Measurements from ENCODE around the gene RAB22A.

RAB22A gene

DNA sequence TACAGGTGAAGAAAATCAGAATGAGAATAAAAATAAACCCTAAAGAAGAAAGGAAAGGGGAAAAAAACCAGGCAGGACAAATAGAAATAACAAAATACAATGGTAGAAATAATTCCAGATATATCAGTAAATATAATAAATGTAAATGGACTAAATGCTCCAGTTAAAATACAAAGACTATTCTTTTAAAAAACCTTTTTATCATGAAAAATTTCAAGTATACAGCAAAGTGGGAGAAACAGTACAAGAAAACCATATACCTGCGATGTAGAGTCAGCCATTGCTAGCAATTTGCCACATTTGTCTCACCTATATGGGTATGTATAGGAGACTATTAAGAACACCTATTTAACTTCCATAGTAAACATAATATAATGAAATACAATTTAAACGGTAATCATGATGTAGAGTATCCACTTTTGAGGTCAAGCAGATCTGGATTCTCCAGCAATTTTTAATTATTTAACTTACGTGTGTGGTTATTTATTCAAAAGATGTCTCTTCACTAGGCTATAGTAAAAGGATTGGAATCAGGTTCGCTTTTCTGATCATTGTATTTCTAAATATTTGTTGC is 78.6 kb downstream of the RAB22A start:
- DNase-seq (ENCODE audit: low read depth in 2 of 2) = no peak

DNA sequence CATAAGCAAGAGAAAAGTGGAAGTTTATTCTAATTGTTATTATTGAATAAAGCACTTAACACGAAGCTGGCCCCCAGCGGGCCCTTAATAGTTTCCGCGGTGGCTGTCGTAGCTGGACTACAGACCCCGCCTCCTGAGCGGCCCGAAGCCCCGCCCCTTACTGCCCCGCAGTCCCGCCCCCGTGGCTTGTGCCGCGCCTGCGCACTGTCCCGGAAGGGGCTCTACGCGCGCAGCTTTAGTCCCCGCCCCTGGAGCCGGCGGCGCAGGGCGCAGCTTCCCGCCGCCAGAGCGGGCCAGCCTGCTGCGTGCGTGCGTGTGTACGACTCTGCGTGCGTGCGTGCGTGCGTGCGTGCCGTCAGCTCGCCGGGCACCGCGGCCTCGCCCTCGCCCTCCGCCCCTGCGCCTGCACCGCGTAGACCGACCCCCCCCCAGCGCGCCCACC is 79.4 kb downstream of the RAB22A start, which contains the start of gene VAPB:
VAPB (plus strand) TSS at position 348 of the 442 bp plus-strand sequence. CDS start 231 bp downstream, outside the sequence.
- DNase-seq (ENCODE audit: low read depth in 2 of 2) = peak; percentile 93 to 95

DNA sequence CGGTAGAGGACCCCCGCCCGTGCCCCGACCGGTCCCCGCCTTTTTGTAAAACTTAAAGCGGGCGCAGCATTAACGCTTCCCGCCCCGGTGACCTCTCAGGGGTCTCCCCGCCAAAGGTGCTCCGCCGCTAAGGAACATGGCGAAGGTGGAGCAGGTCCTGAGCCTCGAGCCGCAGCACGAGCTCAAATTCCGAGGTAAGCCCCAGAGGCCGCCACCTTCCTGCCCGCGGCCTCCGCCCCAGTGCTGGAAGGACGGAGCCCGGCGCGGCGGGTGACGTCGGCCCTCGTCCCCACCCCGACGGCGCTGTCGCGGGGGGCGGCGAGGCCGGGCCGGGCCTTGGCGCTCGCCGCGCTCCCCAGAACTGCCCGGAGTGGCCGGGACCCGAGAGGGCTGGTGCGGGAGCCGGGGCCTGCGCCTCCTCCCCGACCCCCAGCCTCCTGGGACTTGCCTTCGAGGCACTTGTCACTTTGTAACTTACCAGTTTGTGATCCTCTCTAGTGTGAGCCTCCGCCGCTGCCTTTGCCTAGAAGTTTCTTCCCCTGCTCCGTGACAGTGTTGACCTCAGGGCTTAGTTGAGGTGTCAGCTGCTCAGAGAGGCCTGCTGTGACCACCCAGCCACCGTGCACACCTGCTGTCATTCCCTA is 79.9 kb downstream of the RAB22A start:
- DNase-seq (ENCODE audit: low read depth in 2 of 2) = peak; percentile 5 to 7

DNA sequence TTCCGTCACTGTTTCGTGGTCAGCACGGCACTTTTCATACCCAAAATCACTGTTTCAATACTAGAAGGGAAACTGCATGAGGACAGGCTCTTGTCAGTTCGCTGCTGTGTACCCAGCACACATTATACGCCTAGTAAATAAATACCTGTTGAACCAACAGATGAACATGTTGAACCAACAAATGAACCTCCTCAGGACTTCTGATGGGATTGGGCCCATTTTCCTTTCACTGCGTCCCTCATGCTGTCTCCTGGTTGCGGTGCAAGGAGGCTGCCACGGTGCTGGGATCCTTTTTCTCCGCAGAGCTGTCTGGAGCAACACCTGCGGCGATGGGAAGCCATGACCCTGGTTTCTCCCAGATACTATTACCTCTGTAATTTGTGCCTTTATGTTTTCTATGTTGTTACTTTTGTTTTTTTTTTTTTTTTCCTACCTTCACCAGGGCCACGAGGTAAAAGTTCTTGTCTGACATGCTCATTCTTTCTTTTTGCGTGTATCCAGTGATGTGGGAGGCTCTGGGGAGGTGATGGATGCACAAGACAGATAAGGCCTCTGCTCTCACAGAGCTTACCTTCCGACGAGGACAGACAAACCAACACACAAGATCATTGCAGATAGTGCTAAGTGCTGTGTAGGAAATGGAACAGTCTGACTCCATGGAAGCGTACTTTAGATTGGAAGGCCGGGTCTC is 80.6 kb downstream of the RAB22A start:
- DNase-seq (ENCODE audit: low read depth in 2 of 2) = no peak

DNA sequence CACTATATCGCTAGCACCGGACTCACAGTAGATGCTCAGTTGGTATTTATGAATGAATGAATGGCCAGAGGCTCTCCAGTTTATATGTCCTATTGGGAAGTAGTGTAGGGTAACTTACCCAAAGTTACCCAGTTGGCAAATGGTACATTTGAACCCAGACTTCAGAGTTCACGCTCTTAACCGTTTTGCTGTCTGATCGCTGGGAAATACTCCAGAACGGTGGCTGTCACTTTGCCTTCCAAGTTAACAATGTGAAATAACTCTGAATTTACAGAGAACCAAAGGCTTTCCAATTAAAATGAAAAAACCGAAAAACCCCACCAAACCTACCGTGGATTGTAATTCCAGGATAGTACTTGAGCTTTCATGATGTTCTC is 81.1 kb downstream of the RAB22A start:
- DNase-seq (ENCODE audit: low read depth in 2 of 2) = no peak

DNA sequence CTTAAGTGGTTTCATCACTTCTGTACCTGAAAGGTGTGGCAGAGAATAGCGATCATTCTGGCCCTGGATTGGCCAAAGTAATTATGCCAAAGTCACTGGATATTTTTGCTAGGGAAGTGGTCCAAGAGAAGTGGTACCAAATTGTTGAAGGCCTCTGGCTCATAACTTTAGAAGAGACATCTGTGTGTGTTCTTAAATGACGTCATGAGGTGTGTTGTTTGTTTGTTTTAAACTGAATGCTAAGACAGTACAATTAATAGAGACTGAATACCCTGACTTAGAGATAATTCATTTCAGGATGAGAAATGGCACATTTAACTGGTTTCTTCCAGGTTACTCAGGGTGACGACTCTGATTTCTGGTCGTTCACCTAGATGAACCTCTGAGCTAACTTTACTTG is 82.8 kb downstream of the RAB22A start:
- no peak for DNase-seq (ENCODE audit: low read depth in 2 of 2)

DNA sequence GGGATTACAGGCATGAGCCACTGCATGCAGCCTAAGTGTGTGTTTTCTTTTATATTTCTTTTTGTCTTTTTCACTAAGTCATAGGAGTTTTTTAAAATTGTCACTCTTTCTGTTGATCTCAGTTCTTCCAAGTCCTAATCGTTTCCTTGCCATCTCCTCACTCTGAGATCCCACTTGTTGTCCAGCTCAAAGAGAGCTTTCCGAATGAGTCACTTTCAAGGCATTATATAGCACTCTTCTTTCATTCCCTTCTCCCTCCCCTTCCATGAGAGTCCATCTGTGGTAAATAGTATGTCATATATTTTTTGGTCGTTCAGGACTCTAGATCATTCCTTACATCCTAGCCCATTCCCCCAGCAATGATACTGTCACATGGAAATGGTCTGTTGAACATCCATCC is 83.8 kb downstream of the RAB22A start:
- no peak for DNase-seq (ENCODE audit: low read depth in 2 of 2)

DNA sequence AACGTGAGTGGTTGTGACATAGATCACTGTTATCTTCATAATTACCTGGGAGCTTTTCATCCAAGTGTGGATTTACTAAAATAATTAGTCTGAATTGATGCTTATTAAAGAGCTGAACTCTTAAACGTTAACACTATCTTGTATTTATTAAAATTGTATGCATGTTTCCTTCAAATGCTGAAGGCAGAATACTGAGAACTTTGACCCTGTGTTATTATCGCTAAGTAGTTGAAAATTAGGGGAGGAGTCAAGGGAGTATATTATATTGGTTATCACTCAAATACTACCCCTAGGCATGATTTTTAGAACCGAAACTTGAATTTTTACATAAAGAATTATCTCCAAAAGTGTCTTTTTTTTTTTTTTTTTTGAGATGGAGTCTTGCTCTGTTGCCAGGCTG is 85.3 kb downstream of the RAB22A start:
- DNase-seq (ENCODE audit: low read depth in 2 of 2) = no peak

DNA sequence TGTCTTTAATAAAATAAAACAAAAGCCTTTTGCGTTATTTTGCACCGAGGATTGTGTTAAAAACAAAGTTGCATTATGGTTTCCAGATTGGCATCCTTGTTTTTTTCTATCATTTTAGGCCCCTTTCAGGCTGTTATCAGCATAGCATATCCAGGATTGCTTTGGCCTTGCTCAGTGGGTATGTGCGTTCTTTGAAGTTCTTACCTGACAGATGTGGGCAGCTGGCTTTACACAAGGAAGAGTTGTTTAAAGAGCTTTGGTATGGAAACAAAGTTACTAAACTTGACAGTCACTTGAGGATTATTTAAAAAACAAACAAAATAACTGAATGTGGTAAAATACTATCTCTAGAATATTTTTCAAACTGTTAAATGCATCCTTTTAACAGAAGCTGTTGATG is 86.1 kb downstream of the RAB22A start:
- no peak for DNase-seq (ENCODE audit: low read depth in 2 of 2)

DNA sequence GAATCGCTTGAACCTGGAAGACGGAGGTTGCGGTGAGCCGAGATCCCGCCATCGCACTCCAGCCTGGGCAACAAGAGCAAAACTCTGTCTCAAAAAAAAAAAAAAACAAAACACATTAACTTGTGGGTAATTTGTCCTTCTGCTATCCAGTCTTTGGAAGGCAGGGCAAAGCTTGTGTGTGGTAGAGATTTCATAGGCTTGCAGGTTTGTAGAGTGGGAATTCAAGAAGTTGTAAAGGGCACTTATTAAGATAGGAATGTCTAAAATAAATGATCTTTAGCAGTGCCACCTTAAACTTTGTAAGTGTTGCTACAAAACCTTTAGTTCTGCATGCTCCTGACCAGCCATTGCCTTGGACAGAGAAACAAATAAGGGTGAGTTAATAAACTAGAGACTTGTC is 87.9 kb downstream of the RAB22A start:
- DNase-seq (ENCODE audit: low read depth in 2 of 2) = no peak

DNA sequence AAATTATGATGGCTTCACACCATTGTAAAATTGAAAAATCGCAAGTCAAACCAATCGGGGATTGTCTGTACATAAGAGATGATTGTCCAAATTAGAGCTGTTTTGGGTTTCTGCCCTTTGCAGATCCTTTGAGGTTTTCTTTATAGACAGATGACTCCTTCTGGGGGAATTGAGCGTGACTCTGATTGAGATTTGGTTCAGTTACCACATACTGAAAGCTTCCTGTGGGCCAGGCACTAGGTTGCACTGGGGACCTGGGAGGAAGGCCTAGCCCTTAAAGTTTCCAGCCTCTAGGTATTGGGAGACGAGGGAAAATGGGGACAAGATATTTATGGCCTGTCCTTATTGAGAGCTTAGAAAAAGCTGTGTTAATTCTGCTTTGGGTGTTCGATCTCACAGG is 88.7 kb downstream of the RAB22A start:
- no peak for DNase-seq (ENCODE audit: low read depth in 2 of 2)

DNA sequence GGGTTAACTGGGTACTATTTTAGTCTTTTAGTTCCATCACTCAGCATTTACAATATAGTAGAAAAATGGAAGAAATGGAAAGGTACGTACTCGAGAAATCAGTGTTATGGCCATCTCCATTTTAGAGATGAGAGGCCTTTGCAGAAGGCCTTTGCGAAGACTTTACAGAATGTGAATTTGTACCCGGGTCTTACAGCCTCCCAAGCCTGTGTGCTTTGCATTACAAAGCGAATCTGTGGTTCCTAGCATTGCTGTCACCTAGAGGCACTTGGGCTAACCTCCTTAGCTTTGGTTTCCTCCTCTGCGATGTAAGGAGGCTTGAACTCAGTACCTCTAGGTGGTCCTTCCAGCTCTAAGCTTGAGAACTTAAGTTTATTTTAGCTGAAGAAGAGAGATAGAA is 90.4 kb downstream of the RAB22A start:
- DNase-seq (ENCODE audit: low read depth in 2 of 2) = no peak

DNA sequence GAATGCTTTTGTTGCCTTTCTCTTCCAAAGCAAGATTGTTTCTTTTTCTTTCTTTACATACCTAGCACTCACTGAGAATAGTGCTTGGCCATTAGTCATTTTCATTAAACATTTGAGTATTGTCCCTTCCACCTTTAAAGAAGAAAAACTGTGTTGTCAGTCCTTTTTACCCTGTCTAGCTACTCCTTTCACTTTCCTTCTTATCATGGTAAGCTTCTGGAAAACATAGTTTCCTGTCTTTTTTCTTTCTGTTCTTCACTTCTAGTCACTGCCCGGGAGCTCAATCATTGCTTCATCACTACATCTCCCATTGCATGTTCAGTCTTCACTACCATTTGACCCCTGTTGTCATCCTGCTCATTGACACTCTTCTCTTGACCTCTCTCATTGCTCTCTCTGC is 91.6 kb downstream of the RAB22A start:
- no peak for DNase-seq (ENCODE audit: low read depth in 2 of 2)

DNA sequence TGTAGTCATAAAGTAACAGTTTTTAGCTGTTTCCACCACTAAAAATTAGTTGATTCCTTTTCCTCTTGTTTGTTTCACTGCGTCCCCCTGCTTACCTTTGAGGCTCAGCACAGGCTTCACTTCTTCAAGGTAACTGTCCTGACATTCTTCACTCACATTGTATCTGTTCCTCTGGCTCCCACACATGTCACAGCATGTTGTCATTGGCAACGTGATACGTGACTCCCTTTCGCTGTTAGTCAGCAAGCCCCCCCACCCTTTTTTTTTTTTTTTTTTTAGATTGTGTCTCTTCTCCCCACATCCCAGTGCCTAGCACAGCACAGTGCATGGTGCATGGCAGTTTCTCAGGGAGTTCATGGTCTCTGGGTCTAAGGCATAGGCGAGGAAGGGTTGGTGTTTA is 92.8 kb downstream of the RAB22A start:
- DNase-seq (ENCODE audit: low read depth in 2 of 2) = no peak

DNA sequence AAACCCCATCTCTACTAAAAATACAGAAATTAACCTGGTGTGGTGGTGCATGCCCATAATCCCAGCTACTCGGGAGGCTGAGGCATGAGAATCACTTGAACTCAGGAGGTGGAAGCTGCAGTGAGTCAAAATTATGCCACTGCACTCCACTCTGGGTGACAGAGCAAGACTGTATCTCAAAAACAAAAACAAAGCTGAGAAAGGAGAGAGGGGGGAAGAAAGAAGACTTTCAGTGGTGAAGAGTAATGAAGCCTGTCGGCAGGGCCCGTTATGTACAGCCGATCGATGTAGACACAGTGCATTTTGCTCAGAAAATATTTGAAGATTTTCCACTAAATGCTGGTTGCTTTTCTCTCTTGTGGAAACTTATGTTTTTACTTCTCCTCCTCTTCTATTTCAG is 93.3 kb downstream of the RAB22A start:
- no peak for DNase-seq (ENCODE audit: low read depth in 2 of 2)

DNA sequence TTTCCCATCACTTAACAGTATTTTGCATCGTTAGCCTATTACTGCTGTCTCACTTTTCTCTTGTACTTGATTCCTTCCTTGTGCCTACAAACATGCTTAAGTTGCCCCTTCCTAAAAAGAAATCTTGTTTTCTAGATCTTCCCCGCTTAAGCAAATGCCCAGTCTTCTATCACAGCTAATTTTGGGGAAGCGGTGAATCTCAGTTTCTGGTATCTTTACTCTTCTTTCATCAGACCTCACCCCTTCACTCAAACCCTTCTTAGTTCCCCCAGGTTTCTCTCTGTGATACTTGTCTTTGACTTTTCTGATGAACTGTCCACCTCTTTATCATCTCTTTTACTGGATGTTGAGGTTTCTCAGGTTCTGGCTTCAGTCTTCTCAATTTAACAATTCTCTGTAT is 93.8 kb downstream of the RAB22A start:
- DNase-seq (ENCODE audit: low read depth in 2 of 2) = no peak

DNA sequence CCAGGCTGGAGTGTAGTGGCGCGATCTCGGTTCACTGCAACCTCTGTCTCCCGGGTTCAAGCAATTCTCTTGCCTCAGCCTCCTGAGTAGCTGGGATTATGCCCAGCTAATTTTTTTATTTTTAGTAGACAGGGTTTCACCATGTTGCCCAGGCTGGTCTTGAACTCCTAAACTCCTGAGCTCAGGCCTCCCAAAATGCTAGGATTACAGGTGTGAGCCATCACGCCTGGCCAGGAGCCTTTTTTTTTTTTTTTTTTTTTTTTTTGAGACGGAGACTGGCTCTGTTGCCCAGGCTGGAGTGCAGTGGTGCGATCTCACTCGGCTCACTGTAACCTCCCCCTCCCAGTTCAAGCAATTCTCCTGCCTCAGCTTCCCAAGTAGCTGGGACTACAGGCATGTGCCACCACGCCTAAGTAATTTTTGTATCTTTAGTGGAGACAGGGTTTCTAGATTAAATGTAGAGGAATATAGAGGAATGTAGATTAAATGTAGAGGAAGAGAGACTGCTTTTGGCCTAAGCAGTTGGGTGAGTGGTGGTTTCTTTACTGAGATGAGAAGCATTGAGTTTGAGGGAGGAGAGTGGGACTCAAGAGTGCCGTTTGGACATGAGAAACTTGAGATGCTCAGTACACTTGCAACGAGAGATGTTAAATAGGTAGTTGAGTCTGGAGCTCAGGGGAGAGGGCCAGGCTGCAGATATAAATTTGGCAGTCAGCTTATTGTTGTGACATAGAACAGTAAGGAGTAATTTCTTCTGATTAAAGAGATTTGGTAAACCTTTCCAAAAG is 96.2 kb downstream of the RAB22A start:
- no peak for DNase-seq (ENCODE audit: low read depth in 2 of 2)

DNA sequence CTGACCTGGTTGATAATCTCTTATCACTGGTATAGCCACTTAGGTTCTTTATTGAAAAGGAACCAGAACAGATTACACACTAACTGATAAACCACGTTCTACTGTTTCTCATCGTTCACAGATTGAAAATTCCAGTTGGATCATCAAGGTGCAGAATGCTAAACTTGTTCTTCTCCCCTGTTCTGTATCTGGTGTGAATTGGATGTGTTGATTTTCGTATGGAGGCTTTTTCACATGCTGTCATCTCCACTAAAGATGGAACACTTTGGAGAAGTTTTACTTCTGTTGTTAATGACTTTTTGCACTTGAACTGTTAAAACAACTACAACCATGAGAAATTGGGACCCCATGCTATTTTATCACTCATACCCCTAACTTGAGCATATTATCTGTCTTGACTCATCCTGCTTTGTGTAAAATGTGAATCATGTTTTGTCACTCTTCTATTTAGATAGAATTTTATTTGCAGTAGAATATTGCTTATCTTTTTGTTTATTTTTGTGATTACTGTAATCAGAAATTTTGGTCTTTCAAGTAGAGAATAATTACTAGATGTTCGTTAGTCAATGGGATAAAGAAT is 97.0 kb downstream of the RAB22A start:
- no peak for DNase-seq (ENCODE audit: low read depth in 2 of 2)

DNA sequence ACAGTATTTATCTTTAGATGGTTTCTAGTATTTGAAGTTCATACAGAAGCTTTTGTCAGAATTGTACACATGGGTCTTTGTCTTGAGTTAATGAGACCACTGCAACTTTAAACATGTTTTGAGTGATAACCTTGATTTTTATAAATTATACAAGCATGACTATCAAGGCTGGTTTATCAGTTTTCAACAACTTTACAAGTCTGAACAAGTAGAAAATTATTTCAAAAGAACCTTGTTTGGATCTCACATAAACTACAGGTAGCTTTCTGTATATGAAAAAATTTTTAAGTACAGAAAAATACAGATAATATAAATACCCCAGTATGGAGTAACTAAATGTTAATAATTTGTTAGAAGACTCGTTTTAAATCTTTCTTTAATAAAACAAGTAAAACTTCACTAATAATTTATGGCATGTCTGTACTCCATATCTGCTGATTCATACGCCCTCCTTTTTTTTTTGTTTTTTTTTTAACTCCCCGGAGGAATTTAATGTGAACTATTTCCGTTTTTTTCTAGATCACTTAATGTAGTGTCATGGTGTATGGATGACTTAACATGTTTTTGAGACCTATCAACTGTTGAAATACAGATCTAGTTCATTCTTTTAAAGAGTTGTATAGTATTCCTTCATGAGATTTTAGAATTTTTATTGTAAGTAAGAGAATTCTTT is 97.8 kb downstream of the RAB22A start:
- no peak for DNase-seq (ENCODE audit: low read depth in 2 of 2)

DNA sequence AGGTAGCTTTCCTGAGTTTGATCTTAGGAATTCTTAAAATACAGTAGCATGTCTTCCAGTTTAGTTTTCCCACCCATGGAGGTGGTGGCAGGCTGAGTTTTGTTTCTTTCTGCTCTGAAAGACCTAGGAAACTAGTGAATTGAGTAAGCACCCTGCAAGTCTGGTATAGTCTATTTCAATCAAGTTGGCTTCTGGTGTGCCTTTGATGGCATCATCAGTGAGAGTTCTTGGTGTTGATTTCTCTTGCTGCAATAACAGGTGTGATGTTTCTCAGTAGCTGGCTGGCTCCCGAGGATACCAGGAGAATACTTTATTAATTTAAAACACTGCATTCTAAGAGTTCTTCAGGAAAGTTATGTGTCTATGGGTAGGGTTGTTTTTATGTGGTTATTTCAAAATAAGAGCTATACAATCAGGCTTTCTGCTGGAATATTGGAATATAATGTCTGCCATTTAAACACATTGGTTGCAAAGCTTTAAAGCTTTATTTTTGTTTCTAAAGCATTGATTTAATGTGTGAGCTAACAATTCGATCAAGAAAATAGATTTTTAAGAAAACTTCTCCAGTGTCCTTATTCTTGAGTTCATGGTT is 98.5 kb downstream of the RAB22A start:
- DNase-seq (ENCODE audit: low read depth in 2 of 2) = peak in 1 of 2 donors; percentile 7

DNA sequence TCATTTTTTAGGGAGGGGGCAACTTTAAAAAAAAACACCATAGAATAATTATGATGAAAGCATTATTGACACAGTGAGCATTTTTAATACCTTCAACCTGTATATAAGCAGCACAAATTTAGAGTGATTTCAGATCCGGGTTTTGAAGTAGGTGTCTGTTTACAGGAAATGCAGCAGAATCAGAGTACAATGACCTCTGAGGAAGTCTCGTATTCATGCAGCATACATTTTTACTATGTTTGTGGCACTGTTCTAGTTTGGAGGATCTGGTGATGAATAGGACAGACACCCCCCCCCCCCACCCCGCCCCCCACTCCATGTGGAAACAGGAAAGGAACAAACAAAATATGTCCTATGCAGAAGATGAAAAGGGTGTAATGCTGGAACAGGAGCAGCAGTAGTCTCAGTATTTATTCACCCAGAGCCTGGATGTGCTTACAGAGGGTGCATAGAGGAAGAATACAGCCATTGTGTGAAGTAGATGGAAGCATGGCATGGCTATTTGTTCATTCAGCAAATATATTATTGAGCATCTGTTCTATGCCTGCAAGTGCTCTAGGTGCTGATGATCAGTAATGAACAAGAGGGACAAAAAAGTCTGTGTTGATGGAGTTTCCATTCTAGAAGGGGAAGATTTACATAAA is 99.2 kb downstream of the RAB22A start:
- no peak for DNase-seq (ENCODE audit: low read depth in 2 of 2)

Data from stimulated activated CD4-positive, alpha-beta T cell treated with anti-CD3 and anti-CD28 coated beads, Interleukin-15, amount 100 ng/mL, for 48 hours (primary cell).